SK-N-SH (cell line): ENCODE results near the gene FNDC3B. TPM values are rescaled to one million over a fixed set of nuclear protein-coding genes. Genes with fewer than 3 reads are reported as not detected.

Experiments
- CTCF ChIA-PET: fragments of 300-600, 350-600 bp; formaldehyde crosslinking; extraction: SDS; loops from one replicate; lab custom pipeline; 2021; lab: Yijun Ruan, JAX
- POLR2A ChIA-PET: fragments of 350-600 bp; sonication (Branson Sonifier 250); formaldehyde crosslinking; extraction: SDS; loops from one replicate; lab custom pipeline; 2020; ENCODE audit warnings: antibody characterized with exemption, inconsistent platforms; lab: Yijun Ruan, JAX
- DNase-seq: peaks from one replicate; pipeline ENCODE4 v3.0.0; 2012
- H2AFZ ChIP-seq: fragments of 200-600 bp; sonication (generic); 2 replicates; pipeline ENCODE4 v1.8.1; 2016; ENCODE audit warnings: antibody characterized with exemption, mild to moderate bottlenecking, low read depth
- H3F3A ChIP-seq: fragments of 200-600 bp; sonication (generic); replicated peaks from 2 replicates; pipeline ENCODE3; 2016; ENCODE audit warnings: antibody characterized with exemption, mild to moderate bottlenecking; ENCODE audit not compliant: insufficient read depth
- H3K27ac ChIP-seq, 2 experiments: fragments of 200-500 bp in 1 of 2; fragments of 200-600 bp in 1 of 2; sonication (Bioruptor generic) in 1 of 2; sonication (generic), shearing (Covaris generic) in 1 of 2; 2 replicates each; pipeline versions ENCODE4 v1.5.1 to v1.6.1; 2014 to 2016; ENCODE audit warnings: low read depth in 2 of 2, inconsistent platforms in 1 of 2, low read length in 1 of 2, mild to moderate bottlenecking in 1 of 2, mixed read lengths in 1 of 2
- H3K27me3 ChIP-seq: fragments of 200-600 bp; sonication (generic), shearing (Covaris generic); 2 replicates; pipeline ENCODE4 v1.6.1; 2016; ENCODE audit warnings: mixed run types; ENCODE audit not compliant: insufficient read depth
- H3K36me3 ChIP-seq, 2 experiments: fragments of 200-500 bp in 1 of 2; fragments of 200-600 bp in 1 of 2; sonication (Bioruptor generic) in 1 of 2; sonication (generic) in 1 of 2; replicated peaks in 1 of 2; 2 replicates each; pipeline versions ENCODE3 to v1.5.1; 2014 to 2016; ENCODE audit warnings: low read length in 1 of 2, mild to moderate bottlenecking in 1 of 2; ENCODE audit not compliant: insufficient read depth in 2 of 2, control insufficient read depth in 1 of 2
- H3K4me1 ChIP-seq, 2 experiments: fragments of 200-500 bp in 1 of 2; fragments of 200-600 bp in 1 of 2; sonication (Bioruptor generic) in 1 of 2; sonication (generic), shearing (Covaris generic) in 1 of 2; 2 replicates each; pipeline versions ENCODE4 v1.5.1 to v1.6.1; 2014 to 2016; ENCODE audit warnings: low read depth in 1 of 2, low read length in 1 of 2, mixed run types in 1 of 2; ENCODE audit not compliant: insufficient read depth in 2 of 2, control insufficient read depth in 1 of 2
- H3K4me2 ChIP-seq: fragments of 200-600 bp; sonication (generic), shearing (Covaris generic); 2 replicates; pipeline ENCODE4 v1.6.1; 2017; ENCODE audit warnings: mixed run types
- H3K4me3 ChIP-seq, 2 experiments: fragments of 200-500 bp in 1 of 2; fragments of 200-600 bp in 1 of 2; sonication (Bioruptor generic) in 1 of 2; sonication (generic), shearing (Covaris generic) in 1 of 2; 2 replicates each; pipeline versions ENCODE4 v1.5.1 to v1.8.1; 2014 to 2016; ENCODE audit warnings: low read depth in 2 of 2, inconsistent platforms in 1 of 2, low read length in 1 of 2, mild to moderate bottlenecking in 1 of 2, mixed read lengths in 1 of 2, moderate library complexity in 1 of 2
- H3K79me2 ChIP-seq: fragments of 200-600 bp; sonication (generic); 2 replicates; pipeline ENCODE4 v1.8.1; 2017; ENCODE audit warnings: mild to moderate bottlenecking; ENCODE audit not compliant: insufficient read depth
- H3K9ac ChIP-seq: fragments of 200-600 bp; sonication (generic); 2 replicates; pipeline ENCODE4 v1.6.1; 2017; ENCODE audit warnings: mixed run types
- H3K9me2 ChIP-seq: fragments of 200-600 bp; sonication (generic); 2 replicates; pipeline ENCODE4 v1.6.1; 2017; ENCODE audit warnings: mixed run types
- H3K9me3 ChIP-seq: fragments of 200-600 bp; sonication (generic); 2 replicates; pipeline ENCODE4 v1.6.1; 2017; ENCODE audit warnings: mixed run types, mild to moderate bottlenecking, moderate library complexity
- H4K20me1 ChIP-seq: fragments of 200-600 bp; sonication (generic); 2 replicates; pipeline ENCODE4 v1.6.1; 2017; ENCODE audit warnings: mild to moderate bottlenecking, mixed run types; ENCODE audit not compliant: insufficient read depth
- CTCF ChIP-seq: fragments of 200-600 bp; sonication (generic); IDR thresholded peaks from 2 replicates; pipeline ENCODE4 v1.6.1; 2017; ENCODE audit warnings: antibody characterized with exemption, mild to moderate bottlenecking, moderate library complexity
- ELF1 ChIP-seq: IDR thresholded peaks from 2 replicates; pipeline ENCODE4 v1.4.0; 2012
- FOXJ3 ChIP-seq: sonication (generic); formaldehyde crosslinking; IDR thresholded peaks from 2 replicates; pipeline ENCODE4 v1.5.1; 2020; ENCODE audit warnings: mild to moderate bottlenecking, missing genetic modification reagents
- FOXM1 ChIP-seq: IDR thresholded peaks from 2 replicates; pipeline ENCODE4 v1.4.0; 2012; ENCODE audit warnings: low read depth, mild to moderate bottlenecking
- GABPA ChIP-seq: IDR thresholded peaks from 2 replicates; pipeline ENCODE4 v1.4.0; 2012; ENCODE audit warnings: low read depth, mild to moderate bottlenecking
- GATA2 ChIP-seq: sonication (generic); formaldehyde crosslinking; IDR thresholded peaks from 2 replicates; pipeline ENCODE4 v1.5.0; 2020; ENCODE audit warnings: mild to moderate bottlenecking, missing genetic modification reagents
- JUND ChIP-seq: IDR thresholded peaks from 2 replicates; pipeline ENCODE4 v1.4.0; 2012
- MAX ChIP-seq: IDR thresholded peaks from 2 replicates; pipeline ENCODE4 v1.4.0; 2012; ENCODE audit warnings: low read depth
- MEF2A ChIP-seq: IDR thresholded peaks from 2 replicates; pipeline ENCODE4 v1.4.0; 2012; ENCODE audit warnings: low read depth, borderline replicate concordance
- NFIC ChIP-seq: IDR thresholded peaks from 2 replicates; pipeline ENCODE4 v1.4.0; 2012; ENCODE audit warnings: borderline replicate concordance
- PBX3 ChIP-seq: IDR thresholded peaks from 2 replicates; pipeline ENCODE4; 2012
- RCOR1 ChIP-seq: fragments of 150-350 bp; IDR thresholded peaks from 2 replicates; pipeline ENCODE4 v1.6.1; 2017; ENCODE audit warnings: antibody characterized with exemption, low read length
- RFX5 ChIP-seq: IDR thresholded peaks from 2 replicates; pipeline ENCODE4 v1.6.1; 2012; ENCODE audit warnings: mild to moderate bottlenecking, improper control_type of control experiment, low read length
- RXRA ChIP-seq: IDR thresholded peaks from 2 replicates; pipeline ENCODE4 v1.4.0; 2012; ENCODE audit warnings: low read depth, mild to moderate bottlenecking, borderline replicate concordance
- TAF1 ChIP-seq: IDR thresholded peaks from 2 replicates; pipeline ENCODE4 v1.6.1; 2012; ENCODE audit warnings: low read depth, mild to moderate bottlenecking, low read length, moderate library complexity, borderline replicate concordance
- TCF12 ChIP-seq: IDR thresholded peaks from 2 replicates; pipeline ENCODE4 v1.4.0; 2012
- TEAD4 ChIP-seq: IDR thresholded peaks from 2 replicates; pipeline ENCODE4 v1.4.0; 2012; ENCODE audit warnings: mild to moderate bottlenecking, borderline replicate concordance; ENCODE audit not compliant: insufficient read depth
- USF2 ChIP-seq: fragments of 150-350 bp; IDR thresholded peaks from 2 replicates; pipeline ENCODE4 v1.6.1; 2017; ENCODE audit warnings: antibody characterized with exemption, low read length, low read depth, borderline replicate concordance
- YY1 ChIP-seq: IDR thresholded peaks from 2 replicates; pipeline ENCODE4 v1.4.0; 2012; ENCODE audit warnings: low read depth, mild to moderate bottlenecking
- WGBS: methylation state at CpG from one replicate; pipeline ENCODE4 v1.1.6; 2017; ENCODE audit warnings: low lambda C conversion rate; 5-methylcytosine and 5-hydroxymethylcytosine counted together
- polyA plus RNA-seq, 3 experiments: library from polyadenylated mRNA; depleted of rRNA; stranded (reverse); fragments of >200 nt; gene quantifications; 2 replicates each; pipeline ENCODE4 v1.2.3, GENCODE V29; 2012
- TF ChIP-seq, protein P1 (sequence below): IDR thresholded peaks from 2 replicates; pipeline ENCODE4 v1.4.0; 2012; ENCODE audit warnings: low read depth, borderline replicate concordance

Gene FNDC3B
- polyA plus RNA-seq, 1 of the 3 experiments (the other 2 are of a cell fraction), result 10.4 TPM

DNA sequence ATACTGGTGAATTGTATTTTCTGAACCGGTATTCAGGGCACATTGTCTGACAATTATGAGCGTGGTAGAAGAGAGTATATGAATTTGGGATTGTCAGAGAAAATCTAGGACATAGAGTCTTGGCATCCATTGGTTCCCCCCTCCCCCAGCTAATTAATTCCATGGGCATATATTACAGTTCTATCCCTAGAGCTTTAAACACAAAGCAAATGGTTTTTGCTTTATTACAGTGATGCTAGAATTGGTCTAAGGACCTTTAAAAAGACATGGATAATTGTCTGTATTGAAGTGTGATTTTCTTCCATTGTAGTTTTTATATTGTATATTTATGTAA lies 91.3 kb downstream of the FNDC3B start (continued):
- no peak for TF ChIP-seq RCOR1

DNA sequence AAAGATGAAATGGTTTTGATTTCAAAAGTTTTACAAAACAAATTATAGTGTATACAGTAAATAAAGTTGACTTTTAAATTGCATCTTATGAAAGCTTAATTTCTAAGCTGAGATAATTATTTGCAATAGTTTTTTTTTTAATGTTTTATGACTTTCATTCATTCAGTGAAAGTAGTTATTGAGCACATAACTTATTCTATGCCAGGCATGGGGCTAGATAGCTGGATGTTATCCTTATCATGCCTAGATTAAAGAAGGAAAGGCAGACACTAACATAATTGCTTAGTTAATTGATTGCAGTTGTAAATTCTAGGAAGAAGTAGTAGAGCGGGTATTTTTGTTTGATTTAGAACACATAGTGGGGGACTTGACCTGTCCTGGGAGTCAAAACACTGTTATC lies 92.4 kb downstream of the FNDC3B start:
- ChIA-PET POLR2A (no interaction called here), CTCF (interaction anchor here (1.1 to 1.4 kb wide), 2 partner anchors 197 to 201 kb away, joined by 3 to 5 read pairs; no protein-coding TSS in a partner anchor)

DNA sequence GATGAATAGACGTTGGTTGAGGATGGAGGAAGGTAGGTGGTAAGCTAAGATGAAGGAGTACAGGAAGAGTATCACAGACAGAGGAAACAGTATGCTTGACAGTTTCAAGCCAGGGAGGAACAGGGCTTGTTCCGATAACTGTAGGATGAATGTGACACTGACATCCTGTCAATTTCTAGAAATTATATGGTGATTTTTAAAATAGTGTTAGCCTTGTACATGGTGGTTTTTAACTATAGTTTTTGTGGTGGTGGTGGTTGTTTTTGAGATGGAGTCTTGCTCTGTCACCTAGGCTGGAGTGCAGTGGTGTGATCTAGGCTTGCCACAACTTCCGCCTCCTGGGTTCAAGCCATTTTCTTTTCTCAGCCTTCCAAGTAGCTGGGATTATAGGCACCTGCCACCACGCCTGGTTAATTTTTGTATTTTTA lies 92.8 kb downstream of the FNDC3B start:
- CTCF ChIA-PET, result interaction anchor here (1.1 kb wide), 1 partner anchor 197 kb away, joined by 3 read pairs; no protein-coding TSS in a partner anchor
- no peaks in the 10 kb centered on the region for H3K9me3 ChIP-seq
- H3K36me3 ChIP-seq, result peaks cover 0 to 25% of the 10 kb centered on the region in 2 experiments
- POLR2A ChIA-PET, result no interaction called here
- H3K9me2 ChIP-seq, result no peaks in the 10 kb centered on the region
- DNase-seq, result no peak
- H3K4me1 ChIP-seq, result peaks cover 20 to 59% of the 10 kb centered on the region in 2 experiments
- no peaks in the 10 kb centered on the region for H3K27me3 ChIP-seq
- WGBS, result 96% methylated on average over 4 of the region's 4 CpGs
- no peak overlapping the region for H3K9ac ChIP-seq
- H3K4me3 ChIP-seq, result no peak overlapping the region
- H2AFZ ChIP-seq, result no peak overlapping the region
- H4K20me1 ChIP-seq, result no peaks in the 10 kb centered on the region
- peaks cover 43% of the 10 kb centered on the region for H3F3A ChIP-seq
- H3K4me2 ChIP-seq, result no peak overlapping the region
- peaks cover 90% of the 10 kb centered on the region for H3K79me2 ChIP-seq
- H3K27ac ChIP-seq, result peak overlapping the region; percentile 35 to 99; a peak in 2 of 4 replicates
- no peak for TF ChIP-seq FOXJ3 (CRISPR knock-in tag)
- TF ChIP-seq RFX5, result no peak
- TF ChIP-seq RXRA, result no peak
- TF ChIP-seq MAX, result no peak
- TF ChIP-seq TAF1, result no peak
- TF ChIP-seq JUND, result no peak
- no peak for TF ChIP-seq GABPA
- TF ChIP-seq FOXM1, result no peak
- TF ChIP-seq, protein P1, sequence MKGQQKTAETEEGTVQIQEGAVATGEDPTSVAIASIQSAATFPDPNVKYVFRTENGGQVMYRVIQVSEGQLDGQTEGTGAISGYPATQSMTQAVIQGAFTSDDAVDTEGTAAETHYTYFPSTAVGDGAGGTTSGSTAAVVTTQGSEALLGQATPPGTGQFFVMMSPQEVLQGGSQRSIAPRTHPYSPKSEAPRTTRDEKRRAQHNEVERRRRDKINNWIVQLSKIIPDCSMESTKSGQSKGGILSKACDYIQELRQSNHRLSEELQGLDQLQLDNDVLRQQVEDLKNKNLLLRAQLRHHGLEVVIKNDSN, result no peak
- no peak for TF ChIP-seq NFIC
- TF ChIP-seq YY1, result no peak
- no peak for TF ChIP-seq CTCF
- no peak for TF ChIP-seq GATA2
- TF ChIP-seq ELF1, result no peak
- no peak for TF ChIP-seq RCOR1
- no peak for TF ChIP-seq TEAD4
- no peak for TF ChIP-seq PBX3
- no peak for TF ChIP-seq TCF12

More for the DNA sequence above, 92.4 kb downstream of the FNDC3B start:
- Histone ChIP-seq H3K9ac (no peak overlapping the region), H3K4me1 (peaks cover 20 to 59% of the 10 kb centered on the region in 2 experiments), H3K9me3 (no peaks in the 10 kb centered on the region), H2AFZ (no peak overlapping the region), H4K20me1 (no peaks in the 10 kb centered on the region), H3K4me2 (no peak overlapping the region), H3K9me2 (no peaks in the 10 kb centered on the region), H3K4me3 (no peak overlapping the region), H3F3A (peaks cover 39% of the 10 kb centered on the region), H3K36me3 (peaks cover 0 to 20% of the 10 kb centered on the region in 2 experiments), H3K27me3 (no peaks in the 10 kb centered on the region), H3K79me2 (peaks cover 90% of the 10 kb centered on the region), H3K27ac (peak overlapping the region; percentile 35 to 99; a peak in 2 of 4 replicates)
- TF ChIP-seq USF2, result no peak
- 0 out of 2 replicates have a peak, but pooled peaks have one; percentile 9 for TF ChIP-seq GATA2
- TF ChIP-seq MEF2A, result no peak
- no peak for TF ChIP-seq TEAD4
- DNase-seq, result no peak
- WGBS, result 91% methylated on average over 1 of the region's 1 CpG
